Sciatic nerve (tissue), 2 donors: Measurements from ENCODE around the gene ANGPT4. TPM values are rescaled to one million over a fixed set of nuclear protein-coding genes. Genes with fewer than 3 reads are reported as not detected.

Experiments
- ATAC-seq: fragments of 200-7000 bp; cut with Tn5 transposase; one replicate; pipeline ENCODE4 v1.9.1; 2020; ENCODE audit warnings: mild to moderate bottlenecking, moderate library complexity
- DNase-seq: peaks from one replicate; pipeline ENCODE4 v3.0.0-alpha.2; 2020; ENCODE audit warnings: low spot score
- intact Hi-C: fragments of 100-400 bp; cut with DNase I; formaldehyde crosslinking; loops from one replicate; pipeline ENCODE4 v1.14.2; 2022
- total RNA-seq: library from RNA; stranded (reverse); fragmentation: NEBNext Ultra II Directional; extraction: Animal tissue kit (Norgen Biotek cat#: 25700); gene quantifications from one replicate; pipeline ENCODE4 v1.2.1, GENCODE V29; 2021
- donor health status: DM: no; HTN: no; CAD: no.
- donor health status: DM: no; HTN: no; CAD: no.

ANGPT4 gene
- total RNA-seq, 1 donor from 2014 or later: 0.27 TPM

DNA sequence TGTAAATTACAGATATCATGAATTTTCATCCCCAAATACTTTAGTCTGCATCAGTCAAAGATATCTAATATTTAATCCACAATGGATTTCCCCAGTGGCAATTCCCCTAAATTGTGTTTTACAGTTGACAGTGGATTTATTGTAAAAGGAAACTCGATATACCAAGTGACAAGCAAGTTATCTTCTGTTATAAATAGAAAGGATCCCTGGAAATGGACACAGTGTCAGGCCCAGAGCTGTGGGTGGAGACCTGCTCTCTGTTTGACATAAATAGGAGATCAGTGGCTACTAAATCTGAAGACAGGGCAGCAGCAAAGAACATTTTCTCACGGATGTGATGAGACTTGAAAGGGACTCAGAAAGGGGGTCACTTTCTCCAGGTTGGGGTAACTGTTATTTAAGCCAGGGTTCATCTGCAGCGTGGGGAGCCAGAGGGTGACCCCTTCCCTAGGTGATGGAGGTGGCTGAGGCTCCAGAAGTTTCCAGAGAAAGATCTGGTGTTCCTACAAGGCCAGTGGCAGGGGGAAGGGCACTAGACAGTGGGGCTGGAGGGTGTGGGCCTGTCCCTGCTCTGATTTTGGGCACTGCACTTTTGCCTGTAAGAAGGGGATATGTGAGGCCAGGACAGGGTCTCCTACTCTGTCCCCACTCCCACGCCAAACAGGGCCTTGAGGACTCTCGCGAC lies 94.9 kb downstream of the ANGPT4 start:
- intact Hi-C loops: loop anchor here (5.0 kb wide), 1 partner anchor 136 kb away; no protein-coding TSS in a partner anchor
- no peak for DNase-seq
- no peak for ATAC-seq

DNA sequence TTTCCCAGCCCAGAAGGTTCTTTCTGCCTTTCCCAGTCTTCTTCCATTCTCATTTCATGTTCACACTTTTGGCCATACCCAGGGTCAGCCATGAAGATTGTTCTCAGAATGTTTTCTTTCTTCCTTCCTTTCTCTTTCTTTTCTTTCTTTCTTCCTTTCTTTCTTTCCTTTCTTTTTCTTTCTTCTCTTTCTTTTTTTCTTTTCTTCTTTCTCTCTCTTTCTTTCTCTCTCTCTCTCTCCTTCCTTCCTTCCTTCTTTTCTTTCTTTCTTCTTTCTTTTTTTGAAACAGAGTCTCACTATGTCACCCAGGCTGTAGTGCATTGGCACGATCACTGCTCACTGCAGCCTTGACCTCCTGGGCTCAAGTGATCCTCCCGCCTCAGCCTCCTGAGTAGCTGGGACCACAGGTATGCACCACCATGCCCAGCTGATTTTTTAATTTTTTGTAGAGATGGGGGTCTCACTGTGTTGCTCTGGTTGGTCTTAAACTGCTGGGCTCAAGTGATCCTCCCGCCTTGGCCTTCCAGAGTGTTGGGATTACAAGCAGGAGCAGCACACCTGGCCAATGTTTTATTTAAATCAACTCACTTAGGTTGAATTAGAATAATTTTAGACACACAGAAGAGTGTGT lies 95.7 kb downstream of the ANGPT4 start:
- intact Hi-C loops: loop anchor here (5.0 kb wide), 1 partner anchor 137 kb away; no protein-coding TSS in a partner anchor
- ATAC-seq: no peak
- DNase-seq: no peak

Other genes starting within 250 kb of the ANGPT4 start
- not detected for gene SCRT2, start 240.5 kb downstream of the ANGPT4 start, total RNA-seq
- gene SLC52A3, start 147.8 kb downstream of the ANGPT4 start, total RNA-seq: 1.4 TPM
- 4.2 TPM for gene FAM110A, start 82.6 kb downstream of the ANGPT4 start, total RNA-seq
- 0.94 TPM for gene RSPO4, start 86.0 kb upstream of the ANGPT4 start, total RNA-seq
- 187 TPM for gene PSMF1, start 202.3 kb upstream of the ANGPT4 start, total RNA-seq